SIG-M5 treated with dmso at 0.1 percent for 504 hours (cell line): ENCODE measurements around the gene RYR1.
"Not testable (repeated sequence)": the region's sequence is repeated elsewhere in the genome, so short reads cannot be mapped to it uniquely, and the experiment has no call there.

ENCODE experiments used
- DNase-seq: peaks from one replicate; lab custom pipeline; 2025; ENCODE audit not compliant: unreplicated experiment; lab: John Stamatoyannopoulos, UW

RYR1 gene

DNA sequence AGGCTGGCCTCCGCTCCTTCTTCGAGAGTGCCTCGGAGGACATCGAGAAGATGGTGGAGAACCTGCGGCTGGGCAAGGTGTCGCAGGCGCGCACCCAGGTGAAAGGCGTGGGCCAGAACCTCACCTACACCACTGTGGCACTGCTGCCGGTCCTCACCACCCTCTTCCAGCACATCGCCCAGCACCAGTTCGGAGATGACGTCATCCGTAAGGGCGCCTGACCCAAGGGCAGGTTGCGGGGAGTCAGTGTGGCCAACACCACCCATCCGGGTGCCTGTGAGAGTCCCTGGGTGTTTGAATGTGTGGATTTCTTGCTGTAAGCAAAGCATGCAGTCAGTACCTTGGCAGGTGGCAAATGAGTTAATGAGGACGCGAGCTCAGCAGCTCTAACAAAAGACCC lies 78.8 kb downstream of the RYR1 start:
- no peak for DNase-seq

DNA sequence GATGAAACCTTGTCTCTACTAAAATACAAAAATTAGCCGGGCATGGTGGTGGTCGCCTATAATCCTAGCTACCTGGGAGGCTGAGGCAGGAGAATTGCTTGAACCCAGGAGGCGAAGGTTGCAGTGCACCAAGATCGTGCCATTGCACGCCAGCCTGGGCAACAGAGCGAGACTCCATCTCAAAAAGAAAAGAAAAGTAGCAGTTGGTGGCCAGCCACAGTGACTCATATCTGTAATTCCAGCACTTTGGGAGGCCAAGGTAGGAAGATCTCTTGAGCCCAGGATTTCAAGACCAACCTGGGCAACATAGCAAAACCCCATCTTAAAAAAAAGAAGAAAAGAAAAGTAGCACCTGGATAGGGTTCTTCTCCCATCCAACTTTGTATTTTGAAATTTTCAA lies 79.7 kb downstream of the RYR1 start:
- DNase-seq = not testable (repeated sequence)

DNA sequence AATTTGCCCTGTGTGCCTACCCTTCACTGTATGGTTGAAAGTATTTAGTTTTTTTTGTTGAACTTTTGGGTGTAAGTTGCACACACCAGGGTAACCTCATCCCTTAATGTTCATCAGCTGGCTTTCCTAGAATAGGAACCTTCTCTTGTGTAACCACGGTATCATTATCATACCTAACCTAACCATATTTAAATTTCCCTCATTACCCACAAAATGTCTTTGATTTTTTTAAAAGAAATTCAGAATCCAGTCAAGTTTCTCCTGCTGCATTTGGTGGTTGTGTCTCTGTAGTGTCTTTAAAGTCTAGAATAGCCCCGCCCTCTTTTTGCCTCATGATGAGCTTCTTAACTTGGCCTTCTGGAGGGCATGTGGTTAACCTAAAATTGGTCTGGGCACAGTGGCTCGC lies 80.3 kb downstream of the RYR1 start:
- no peak for DNase-seq

- DNase-seq = peak; percentile 38
Observed at GRCh38 chr19:38514812-38515633, 81.5 kb downstream of the RYR1 start.

DNA sequence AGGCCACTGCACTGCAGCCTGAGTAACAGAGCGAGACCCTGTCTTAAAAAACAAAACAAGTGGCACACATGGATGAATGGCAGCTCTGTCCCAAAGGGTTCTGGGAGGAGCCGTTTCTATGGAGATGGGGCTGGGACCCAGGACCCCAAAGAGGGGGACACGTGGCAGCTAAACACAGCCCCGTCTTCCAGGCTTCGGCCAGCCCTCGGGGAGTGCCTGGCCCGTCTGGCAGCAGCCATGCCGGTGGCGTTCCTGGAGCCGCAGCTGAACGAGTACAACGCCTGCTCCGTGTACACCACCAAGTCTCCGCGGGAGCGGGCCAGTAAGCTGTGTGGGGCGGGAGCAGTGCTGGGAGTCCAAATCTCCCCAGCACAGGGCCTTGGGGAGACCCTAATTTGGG lies 82.4 kb downstream of the RYR1 start:
- no peak for DNase-seq

GRCh38 chr19:38516802-38517201 lies 83.3 kb downstream of the RYR1 start:
- DNase-seq = no peak

DNA sequence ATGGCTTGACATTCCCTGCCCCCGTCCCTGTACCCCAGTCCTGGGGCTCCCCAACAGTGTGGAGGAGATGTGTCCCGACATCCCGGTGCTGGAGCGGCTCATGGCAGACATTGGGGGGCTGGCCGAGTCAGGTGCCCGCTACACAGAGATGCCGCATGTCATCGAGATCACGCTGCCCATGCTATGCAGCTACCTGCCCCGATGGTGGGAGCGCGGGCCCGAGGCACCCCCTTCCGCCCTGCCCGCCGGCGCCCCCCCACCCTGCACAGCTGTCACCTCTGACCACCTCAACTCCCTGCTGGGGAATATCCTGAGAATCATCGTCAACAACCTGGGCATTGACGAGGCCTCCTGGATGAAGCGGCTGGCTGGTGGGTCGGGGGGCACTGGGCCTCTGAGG lies 83.8 kb downstream of the RYR1 start:
- no peak for DNase-seq

DNA sequence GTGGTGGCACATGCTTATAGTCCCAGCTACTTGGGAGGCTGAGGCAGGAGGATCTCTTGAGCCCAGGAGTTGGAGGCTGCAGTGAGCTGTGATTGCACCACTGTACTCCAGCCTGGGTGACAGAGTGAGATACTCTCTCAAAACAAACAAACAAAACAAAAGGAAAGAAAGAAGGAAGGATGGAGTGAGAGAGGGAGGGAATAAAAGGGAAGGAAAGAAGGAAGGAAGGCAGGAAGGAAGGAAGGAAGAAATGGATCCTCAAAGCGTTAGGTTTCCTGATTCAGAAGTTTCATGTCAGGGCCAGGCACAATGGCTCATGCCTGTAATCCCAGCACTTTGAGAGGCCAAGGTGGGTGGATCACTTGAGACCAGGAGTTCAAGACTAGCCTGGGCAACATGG lies 84.5 kb downstream of the RYR1 start:
- DNase-seq = not testable (repeated sequence)

DNA sequence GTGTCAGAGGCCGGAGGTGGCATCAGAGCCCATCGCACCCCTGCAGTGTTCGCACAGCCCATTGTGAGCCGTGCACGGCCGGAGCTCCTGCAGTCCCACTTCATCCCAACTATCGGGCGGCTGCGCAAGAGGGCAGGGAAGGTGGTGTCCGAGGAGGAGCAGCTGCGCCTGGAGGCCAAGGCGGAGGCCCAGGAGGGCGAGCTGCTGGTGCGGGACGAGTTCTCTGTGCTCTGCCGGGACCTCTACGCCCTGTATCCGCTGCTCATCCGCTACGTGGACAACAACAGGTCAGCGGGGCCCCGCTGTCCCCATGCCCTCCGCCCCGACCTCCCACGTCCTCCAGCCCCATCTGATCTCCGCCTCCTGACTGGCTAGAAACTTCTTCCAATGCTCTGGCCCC lies 85.7 kb downstream of the RYR1 start:
- DNase-seq = no peak

DNA sequence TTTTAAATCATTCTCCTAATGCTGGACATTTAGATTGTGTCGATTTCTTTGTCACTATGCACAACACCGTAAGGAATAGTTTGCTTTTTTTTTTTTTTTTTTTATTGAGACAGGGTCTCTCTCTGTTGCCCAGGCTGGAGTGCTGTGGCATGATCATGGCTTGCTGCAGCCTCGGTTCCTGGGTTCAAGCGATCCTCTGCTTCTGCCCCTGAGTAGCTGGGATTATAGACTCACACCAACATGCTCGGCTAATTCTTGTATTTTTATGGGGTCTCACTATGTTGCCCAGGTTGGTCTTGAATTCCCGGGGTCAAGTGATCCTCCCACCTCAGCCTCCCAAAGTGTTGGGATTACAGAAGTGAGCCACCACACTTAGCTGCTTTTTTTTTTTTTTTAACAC lies 86.5 kb downstream of the RYR1 start:
- DNase-seq = no peak

DNA sequence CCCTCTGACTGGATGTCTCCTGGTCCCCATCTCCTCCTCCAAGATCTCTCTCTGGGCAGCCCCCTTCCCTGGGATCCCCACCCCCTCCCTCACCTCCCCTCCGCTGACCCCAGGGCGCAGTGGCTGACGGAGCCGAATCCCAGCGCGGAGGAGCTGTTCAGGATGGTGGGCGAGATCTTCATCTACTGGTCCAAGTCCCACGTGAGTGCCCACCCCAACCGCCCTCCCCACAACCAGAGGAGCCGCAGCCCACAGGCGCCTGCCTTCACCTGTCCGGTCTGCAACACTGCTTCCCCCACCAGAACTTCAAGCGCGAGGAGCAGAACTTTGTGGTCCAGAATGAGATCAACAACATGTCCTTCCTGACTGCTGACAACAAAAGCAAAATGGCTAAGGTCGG lies 89.4 kb downstream of the RYR1 start:
- no peak for DNase-seq

DNA sequence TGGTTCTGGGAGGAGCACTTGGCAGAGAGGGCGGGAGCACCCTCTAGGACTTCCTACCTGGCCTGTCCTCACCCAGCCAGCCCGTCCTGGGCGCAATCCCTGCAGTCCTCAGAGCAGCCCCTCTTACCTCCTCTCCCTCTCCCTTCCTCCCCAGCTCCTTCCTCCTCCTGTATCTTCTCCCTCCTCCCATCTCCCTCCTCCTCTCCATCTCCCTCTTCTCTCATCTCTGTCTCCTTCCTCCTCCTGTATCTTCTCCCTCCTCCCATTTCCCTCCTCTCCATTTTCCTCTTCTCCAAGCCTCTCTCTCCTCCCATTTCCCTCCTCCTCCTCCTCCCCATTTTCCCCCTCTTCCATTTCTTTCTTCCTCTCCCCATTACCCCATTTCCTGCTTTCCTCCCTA lies 89.8 kb downstream of the RYR1 start:
- no peak for DNase-seq

- no peak for DNase-seq
Observed at GRCh38 chr19:38524369-38524768, 90.9 kb downstream of the RYR1 start.

DNA sequence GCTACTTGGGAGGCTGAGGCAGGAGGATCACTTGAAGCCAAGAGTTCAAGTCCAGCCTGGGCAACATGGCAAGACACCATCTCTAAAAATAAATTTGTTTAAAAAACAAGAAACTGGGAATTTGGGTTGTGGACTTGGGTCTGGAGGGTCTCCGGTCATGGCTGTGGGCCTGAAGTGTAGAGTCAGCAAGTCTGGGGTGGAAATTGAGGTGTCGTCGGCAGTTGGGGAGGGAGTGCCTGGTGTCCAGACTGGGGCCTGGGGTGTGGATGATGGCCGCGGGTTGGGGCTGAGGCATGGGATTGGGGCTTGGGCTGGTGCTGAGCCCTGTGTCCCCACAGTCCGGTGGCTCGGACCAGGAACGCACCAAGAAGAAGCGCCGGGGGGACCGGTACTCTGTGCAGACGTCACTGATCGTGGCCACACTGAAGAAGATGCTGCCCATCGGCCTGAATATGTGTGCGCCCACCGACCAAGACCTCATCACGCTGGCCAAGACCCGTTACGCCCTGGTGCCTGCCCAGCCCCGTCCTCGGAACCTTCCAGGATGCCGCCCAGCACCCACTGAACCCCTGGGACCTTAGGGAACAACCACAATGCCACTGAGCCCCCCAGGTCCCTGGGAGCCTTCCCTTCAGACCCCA lies 91.6 kb downstream of the RYR1 start:
- no peak for DNase-seq

GRCh38 chr19:38526430-38526829 lies 92.9 kb downstream of the RYR1 start:
- no peak for DNase-seq

GRCh38 chr19:38527466-38528136 lies 94.1 kb downstream of the RYR1 start:
- no peak for DNase-seq

- no peak for DNase-seq
Observed at GRCh38 chr19:38528213-38528755, 94.8 kb downstream of the RYR1 start.

DNA sequence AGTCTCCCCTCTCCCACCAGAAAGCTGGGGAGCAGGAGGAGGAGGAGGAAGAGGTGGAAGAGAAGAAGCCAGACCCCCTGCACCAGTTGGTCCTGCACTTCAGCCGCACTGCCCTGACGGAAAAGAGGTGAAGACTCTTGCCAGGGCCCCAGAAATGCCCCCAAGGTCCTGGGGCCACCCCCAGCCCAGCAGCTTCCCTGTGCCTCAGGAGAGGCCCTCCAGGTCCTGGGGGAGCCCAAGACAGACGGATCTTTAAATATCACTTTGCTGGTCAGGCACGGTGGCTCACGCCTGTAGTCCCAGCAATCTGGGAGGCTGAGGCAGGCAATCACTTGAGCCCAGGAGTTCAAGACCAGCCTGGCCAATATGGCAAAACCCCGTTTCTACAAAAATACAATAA lies 95.4 kb downstream of the RYR1 start:
- no peak for DNase-seq

DNA sequence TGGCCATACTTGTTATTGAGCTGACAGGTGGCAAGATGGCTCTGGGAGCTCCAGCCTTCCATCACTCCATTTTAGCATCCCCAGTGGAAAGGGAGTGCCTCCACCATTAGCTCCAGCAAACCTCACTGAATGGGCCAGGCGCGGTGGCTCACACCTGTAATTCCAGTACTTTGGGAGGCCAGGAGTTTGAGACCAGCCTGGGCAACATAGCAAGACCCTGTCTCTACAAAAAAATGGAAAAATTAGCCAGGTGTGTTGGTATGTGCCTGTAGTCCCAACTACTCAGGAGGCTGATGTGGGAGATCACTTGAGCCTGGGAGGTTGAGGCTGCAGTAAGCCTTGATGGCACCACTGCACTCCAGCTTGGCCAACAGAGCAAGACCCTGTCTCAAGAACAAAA lies 98.0 kb downstream of the RYR1 start:
- DNase-seq = no peak

- DNase-seq = no peak
Observed at GRCh38 chr19:38532939-38533338, 99.4 kb downstream of the RYR1 start.

GRCh38 chr19:38534574-38534973 lies 101.1 kb downstream of the RYR1 start:
- no peak for DNase-seq

DNA sequence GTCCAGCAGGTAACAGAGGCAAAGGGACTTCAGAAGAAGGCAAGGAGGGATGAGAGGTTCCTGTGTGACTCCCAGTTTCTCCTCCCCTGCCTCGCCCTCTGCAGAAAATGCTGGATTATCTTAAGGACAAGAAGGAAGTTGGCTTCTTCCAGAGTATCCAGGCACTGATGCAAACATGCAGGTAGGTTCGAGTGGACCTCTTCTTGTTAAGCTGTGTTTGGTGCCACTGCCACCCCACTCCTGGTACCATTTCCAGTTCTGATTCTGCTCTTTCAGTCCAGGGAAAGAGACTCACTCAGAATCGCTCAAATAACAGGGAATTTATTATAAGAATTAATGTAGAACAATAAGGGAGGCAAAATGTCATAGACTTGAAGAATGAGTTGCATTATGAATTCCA lies 101.7 kb downstream of the RYR1 start:
- no peak for DNase-seq
